VCaP (cell line): ENCODE measurements around the gene MAPK13.

Experiments used
- H3K27ac ChIP-seq: fragments of 450-650 bp; 2 replicates; pipeline ENCODE4 v1.5.1; 2017
- CTCF ChIP-seq: fragments of 450-650 bp; conservative IDR thresholded peaks from 2 replicates; pipeline ENCODE4 v1.5.1; 2017; ENCODE audit warnings: mild to moderate bottlenecking, moderate library complexity

The MAPK13 gene

GRCh38 chr6:36131511-36132245 lies 1.4 kb downstream of the MAPK13 start:
- H3K27ac ChIP-seq = peak overlapping the region; percentile 96

GRCh38 chr6:36132246-36132895 lies 2.1 kb downstream of the MAPK13 start:
- TF ChIP-seq CTCF = no peak
- peak overlapping the region; percentile 96 for H3K27ac ChIP-seq

More at GRCh38 chr6:36131511-36132245, 1.4 kb downstream of the MAPK13 start:
- TF ChIP-seq CTCF = no peak

- TF ChIP-seq CTCF = no peak
- H3K27ac ChIP-seq = peak overlapping the region; percentile 96; the same call in 1 of the 2 replicates
Observed at GRCh38 chr6:36133148-36133547, 2.8 kb downstream of the MAPK13 start.

- TF ChIP-seq CTCF = no peak
- H3K27ac ChIP-seq = no peak overlapping the region
Observed at GRCh38 chr6:36133912-36134311, 3.6 kb downstream of the MAPK13 start.

- H3K27ac ChIP-seq = no peak overlapping the region
- no peak for TF ChIP-seq CTCF
Observed at GRCh38 chr6:36135053-36135731, 4.9 kb downstream of the MAPK13 start.

GRCh38 chr6:36136034-36136433 lies 5.7 kb downstream of the MAPK13 start:
- no peak for TF ChIP-seq CTCF

GRCh38 chr6:36136551-36136950 lies 6.2 kb downstream of the MAPK13 start:
- no peak for TF ChIP-seq CTCF
- no peak overlapping the region for H3K27ac ChIP-seq

More at GRCh38 chr6:36136034-36136433, 5.7 kb downstream of the MAPK13 start:
- no peak overlapping the region for H3K27ac ChIP-seq
